IMR-90 (cell line): ENCODE results near the gene CPA4. TPM values are rescaled to one million over a fixed set of nuclear protein-coding genes. Genes with fewer than 3 reads are reported as not detected.

Experiments used
- ATAC-seq: fragments of 200-7000 bp; cut with Tn5 transposase; 2 replicates; pipeline ENCODE4 v1.9.1; 2020; ENCODE audit warnings: low read depth, mild to moderate bottlenecking, moderate library complexity
- BruUV-seq: library from RNA; stranded (reverse); fragments of 400-500 nt; replicated peaks from 2 replicates; lab custom pipeline; 2021; lab: Mats Ljungman, UMichigan
- CTCF ChIA-PET: fragments of 300-600 bp; formaldehyde crosslinking; extraction: SDS; loops from one replicate; lab custom pipeline; 2021; ENCODE audit warnings: antibody characterized with exemption; lab: Yijun Ruan, JAX
- POLR2A ChIA-PET: fragments of 300-600 bp; sonication (Branson Sonifier 250); formaldehyde crosslinking; loops from one replicate; lab custom pipeline; 2022; ENCODE audit warnings: antibody characterized with exemption; ENCODE audit not compliant: unreplicated experiment; lab: Charles Lee
- DNase-seq: peaks from one replicate; pipeline ENCODE4 v3.0.0; 2013
- H2AFZ ChIP-seq: replicated peaks from 2 replicates; pipeline ENCODE3; 2013; ENCODE audit warnings: low read length, mild to moderate bottlenecking; ENCODE audit not compliant: poor library complexity
- H2AK5ac ChIP-seq: 2 replicates; pipeline ENCODE4 v1.6.1; 2013; ENCODE audit warnings: low read depth, low read length, inconsistent platforms
- H2AK9ac ChIP-seq: replicated peaks from 2 replicates; pipeline ENCODE3; 2013; ENCODE audit warnings: mild to moderate bottlenecking, low read depth, low read length, moderate library complexity; ENCODE audit not compliant: poor library complexity
- H2BK120ac ChIP-seq: 2 replicates; pipeline ENCODE4 v1.6.1; 2013; ENCODE audit warnings: low read depth, low read length, inconsistent platforms
- H2BK15ac ChIP-seq: 3 replicates; pipeline ENCODE4 v1.6.1; 2013; ENCODE audit warnings: low read depth, low read length, inconsistent platforms
- H2BK20ac ChIP-seq: 2 replicates; pipeline ENCODE4 v1.6.1; 2013; ENCODE audit warnings: low read depth, mild to moderate bottlenecking, inconsistent platforms, low read length, moderate library complexity
- H2BK5ac ChIP-seq: 2 replicates; pipeline ENCODE4 v1.6.1; 2013; ENCODE audit warnings: mild to moderate bottlenecking, low read depth, low read length, inconsistent platforms; ENCODE audit not compliant: poor library complexity, severe bottlenecking
- H3K14ac ChIP-seq: replicated peaks from 2 replicates; pipeline ENCODE4 v1.6.1; 2013; ENCODE audit warnings: low read depth, low read length, inconsistent platforms
- H3K18ac ChIP-seq: 2 replicates; pipeline ENCODE4 v1.6.1; 2013; ENCODE audit warnings: low read depth, low read length, control low read depth
- H3K23ac ChIP-seq: 2 replicates; pipeline ENCODE4 v1.6.1; 2013; ENCODE audit warnings: low read depth, low read length, inconsistent platforms
- H3K27ac ChIP-seq: 2 replicates; pipeline ENCODE4 v1.5.1; 2013; ENCODE audit warnings: mild to moderate bottlenecking, control low read depth, low read length; ENCODE audit not compliant: insufficient read depth
- H3K27me3 ChIP-seq: 2 replicates; pipeline ENCODE4 v1.6.1; 2013; ENCODE audit warnings: low read length; ENCODE audit not compliant: control insufficient read depth, insufficient read depth
- H3K36me3 ChIP-seq: 2 replicates; pipeline ENCODE4 v1.6.1; 2013; ENCODE audit warnings: low read length, mixed read lengths; ENCODE audit not compliant: control insufficient read depth, insufficient read depth
- H3K4ac ChIP-seq: 2 replicates; pipeline ENCODE4 v1.6.1; 2013; ENCODE audit warnings: low read depth, low read length, inconsistent platforms
- H3K4me1 ChIP-seq: 2 replicates; pipeline ENCODE4 v1.6.1; 2013; ENCODE audit warnings: low read length, mixed read lengths; ENCODE audit not compliant: control insufficient read depth, insufficient read depth
- H3K4me2 ChIP-seq: 2 replicates; pipeline ENCODE4 v1.6.1; 2013; ENCODE audit warnings: low read depth, mild to moderate bottlenecking, control low read depth, low read length, moderate library complexity
- H3K4me3 ChIP-seq: 2 replicates; pipeline ENCODE4 v1.5.1; 2013; ENCODE audit warnings: low read depth, mild to moderate bottlenecking, control low read depth, low read length, moderate library complexity; ENCODE audit not compliant: insufficient read depth
- H3K56ac ChIP-seq: 2 replicates; pipeline ENCODE4 v1.6.1; 2013; ENCODE audit warnings: low read length, inconsistent platforms; ENCODE audit not compliant: insufficient read depth; ENCODE audit errors: extremely low read depth
- H3K79me1 ChIP-seq, 2 experiments: 2 replicates each; pipeline ENCODE4 v1.6.1; 2013; ENCODE audit warnings: low read length in 2 of 2, inconsistent platforms in 1 of 2, low read depth in 1 of 2
- H3K9ac ChIP-seq: 2 replicates; pipeline ENCODE4 v1.6.1; 2013; ENCODE audit warnings: low read depth, low read length, control low read depth
- H3K9me1 ChIP-seq: 2 replicates; pipeline ENCODE4 v1.6.1; 2013; ENCODE audit warnings: low read length, inconsistent platforms; ENCODE audit not compliant: insufficient read depth
- H3K9me3 ChIP-seq: 2 replicates; pipeline ENCODE4 v1.6.1; 2013; ENCODE audit warnings: low read length; ENCODE audit not compliant: control insufficient read depth, insufficient read depth
- H4K20me1 ChIP-seq: 2 replicates; pipeline ENCODE4 v1.6.1; 2013; ENCODE audit warnings: low read length, inconsistent platforms; ENCODE audit not compliant: insufficient read depth
- H4K5ac ChIP-seq: 2 replicates; pipeline ENCODE4 v1.6.1; 2013; ENCODE audit warnings: mild to moderate bottlenecking, low read depth, low read length, control low read depth
- H4K8ac ChIP-seq, 2 experiments: 2 replicates each; pipeline ENCODE4 v1.6.1; 2013; ENCODE audit warnings: low read depth in 2 of 2, low read length in 2 of 2, control low read depth in 1 of 2, inconsistent platforms in 1 of 2
- H4K91ac ChIP-seq: 2 replicates; pipeline ENCODE4 v1.6.1; 2013; ENCODE audit warnings: low read depth, low read length, inconsistent platforms; ENCODE audit not compliant: insufficient read depth
- CEBPB ChIP-seq: IDR thresholded peaks from 2 replicates; pipeline ENCODE4 v1.6.1; 2012; ENCODE audit warnings: low read depth, low read length, improper control_type of control experiment
- MXI1 ChIP-seq: IDR thresholded peaks from 2 replicates; pipeline ENCODE4 v1.6.1; 2012; ENCODE audit warnings: low read depth, mild to moderate bottlenecking, low read length, moderate library complexity, borderline replicate concordance
- POLR2A ChIP-seq: IDR thresholded peaks from 2 replicates; pipeline ENCODE4 v1.6.1; 2012; ENCODE audit warnings: mild to moderate bottlenecking, low read depth, low read length
- RAD21 ChIP-seq: IDR thresholded peaks from 2 replicates; pipeline ENCODE4 v1.6.1; 2012; ENCODE audit warnings: low read length, improper control_type of control experiment
- WGBS, 2 experiments: methylation state at CpG; one replicate each; pipeline versions ENCODE4 v1.1.5 to v1.1.7; 2013; ENCODE audit warnings: missing lambda C conversion rate in 2 of 2; ENCODE audit not compliant: insufficient read length in 1 of 2; ENCODE audit errors: extremely low coverage in 2 of 2; 5-methylcytosine and 5-hydroxymethylcytosine counted together
- dilution Hi-C: fragments of 300-500 bp; cut with HindIII; formaldehyde crosslinking; loops from one replicate; pipeline ENCODE4 v1.14.3; 2018; ENCODE audit warnings: low sequenced_read_pairs; ENCODE audit not compliant: unreplicated experiment
- in situ Hi-C: fragments of 300-500 bp; cut with MboI; formaldehyde crosslinking; loops from 3 replicates; pipeline ENCODE4 v1.14.3; 2019; ENCODE audit warnings: low sequenced_read_pairs, inconsistent platforms, mixed read lengths
- intact Hi-C: fragments of 100-400 bp; cut with micrococcal nuclease; formaldehyde crosslinking; loops from 2 replicates; pipeline ENCODE4 v1.10.0; 2022
- polyA plus RNA-seq, 3 experiments: library from polyadenylated mRNA; depleted of rRNA; stranded (reverse); fragments of >200 nt; gene quantifications; 2 replicates each; pipeline ENCODE4 v1.2.3, GENCODE V29; 2012; ENCODE audit warnings: low replicate concordance in 1 of 3
- total RNA-seq: library from RNA; depleted of rRNA; stranded (reverse); fragments of >200 nt; gene quantifications from 2 replicates; pipeline ENCODE4 v1.2.3, GENCODE V29; 2012

CPA4 gene
- total and polyA plus RNA-seq, 2 of the 4 experiments (the other 2 are of a cell fraction): 316 to 365 TPM

DNA sequence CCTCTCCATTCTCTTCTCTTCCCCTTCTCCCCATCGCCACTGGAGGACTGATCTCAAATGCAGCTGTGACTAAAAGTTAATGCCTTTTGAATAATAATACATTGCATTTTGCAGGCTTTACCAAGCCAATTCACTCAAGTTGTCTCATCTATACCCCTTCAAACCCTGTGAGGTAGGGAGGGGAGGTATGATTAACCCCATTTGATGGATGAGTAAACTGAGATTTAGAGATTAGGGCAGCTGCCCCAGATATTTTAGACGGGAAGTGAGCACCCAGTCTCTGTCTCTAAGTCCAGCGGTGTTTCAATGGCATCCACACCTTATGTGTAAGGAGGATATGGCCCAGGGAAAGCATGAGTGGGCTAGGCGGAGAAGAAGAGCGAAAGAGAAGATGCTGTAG is 52.8 kb downstream of the CPA4 start:
- no peak overlapping the region for H4K8ac ChIP-seq
- no peaks in the 10 kb centered on the region for H3K27me3 ChIP-seq
- no peak overlapping the region for H3K18ac ChIP-seq
- no peak overlapping the region for H3K23ac ChIP-seq
- intact Hi-C loops: no loop called here
- no peak overlapping the region for H2AK5ac ChIP-seq
- no peak overlapping the region for H3K4me2 ChIP-seq
- H2AK9ac ChIP-seq: no peak overlapping the region
- no TSS peak for BruUV-seq
- H3K9me1 ChIP-seq: no peaks in the 10 kb centered on the region
- H2BK20ac ChIP-seq: no peak overlapping the region
- no peaks in the 10 kb centered on the region for H3K79me1 ChIP-seq
- no peak overlapping the region for H3K27ac ChIP-seq
- no peaks in the 10 kb centered on the region for H4K20me1 ChIP-seq
- no CpG with 5 or more reads among the region's 5 CpGs for WGBS, 2 experiments
- no peak overlapping the region for H3K9ac ChIP-seq
- H3K4me3 ChIP-seq: no peak overlapping the region
- H3K4ac ChIP-seq: no peak overlapping the region
- no peak for TF ChIP-seq CEBPB
- TF ChIP-seq MXI1: no peak
- no peak for TF ChIP-seq POLR2A
- TF ChIP-seq RAD21: no peak
- H2BK5ac ChIP-seq: no peak overlapping the region
- no peaks in the 10 kb centered on the region for H3K36me3 ChIP-seq
- POLR2A ChIA-PET: no interaction called here
- no peak overlapping the region for H4K91ac ChIP-seq
- no peak overlapping the region for H3K56ac ChIP-seq
- in situ Hi-C loops: no loop called here
- no peaks in the 10 kb centered on the region for H3K9me3 ChIP-seq
- DNase-seq (no peak), ATAC-seq (no peak)
- H2AFZ ChIP-seq: no peak overlapping the region
- CTCF ChIA-PET: no interaction called here
- dilution Hi-C loops: no loop called here
- H4K5ac ChIP-seq: no peak overlapping the region
- H3K4me1 ChIP-seq: no peaks in the 10 kb centered on the region; the same call in 1 of the 2 replicates
- no peak overlapping the region for H2BK120ac ChIP-seq
- no peak overlapping the region for H3K14ac ChIP-seq
- no peak overlapping the region for H2BK15ac ChIP-seq
